Ectodermal cell (in vitro differentiated cells): ENCODE data around the gene CEACAM19. TPM values are rescaled to one million over a fixed set of nuclear protein-coding genes. Genes with fewer than 3 reads are reported as not detected.
"Not testable (repeated sequence)": the region's sequence is repeated elsewhere in the genome, so short reads cannot be mapped to it uniquely, and the experiment has no call there.

Source experiments
- H3K27ac ChIP-seq: 2 replicates; pipeline ENCODE4 v1.7.0; 2013; ENCODE audit warnings: mild to moderate bottlenecking, low read depth, low read length; ENCODE audit not compliant: insufficient read depth, poor library complexity, severe bottlenecking
- H3K27me3 ChIP-seq: 2 replicates; pipeline ENCODE4 v1.7.0; 2013; ENCODE audit warnings: mild to moderate bottlenecking, low read length; ENCODE audit not compliant: insufficient read depth, control insufficient read depth, poor library complexity, severe bottlenecking
- H3K36me3 ChIP-seq: one replicate; pipeline ENCODE4 v1.7.0; 2013; ENCODE audit warnings: low read length; ENCODE audit not compliant: control insufficient read depth, insufficient read depth
- H3K4me1 ChIP-seq: one replicate; pipeline ENCODE4 v1.7.0; 2013; ENCODE audit warnings: low read length; ENCODE audit not compliant: control insufficient read depth, insufficient read depth
- H3K4me3 ChIP-seq: 2 replicates; pipeline ENCODE4 v1.7.0; 2013; ENCODE audit warnings: low read depth, low read length, control low read depth; ENCODE audit not compliant: insufficient read depth
- H3K9me3 ChIP-seq: 2 replicates; pipeline ENCODE4 v1.7.0; 2013; ENCODE audit warnings: mild to moderate bottlenecking, low read length, moderate library complexity; ENCODE audit not compliant: control insufficient read depth
- WGBS, 2 experiments: methylation state at CpG; one replicate each; pipeline ENCODE4 v1.1.7; 2013; ENCODE audit warnings: missing lambda C conversion rate in 2 of 2; 5-methylcytosine and 5-hydroxymethylcytosine counted together
- polyA plus RNA-seq, 4 experiments: library from polyadenylated mRNA; stranded (reverse); fragments of 50-300 nt; gene quantifications; one replicate each; pipeline ENCODE4 v1.2.3, GENCODE V29; 2013

CEACAM19 gene
- 1.9 TPM for polyA plus RNA-seq (2013, experiment 1 of 4)
- 2.5 TPM for polyA plus RNA-seq (2013, experiment 2 of 4)
- 1.8 TPM for polyA plus RNA-seq (2013, experiment 3 of 4)
- 1.7 TPM for polyA plus RNA-seq (2013, experiment 4 of 4)

GRCh38 chr19:44671400-44671799 is at the start of gene CEACAM19:
TSS of gene CEACAM19 (plus strand) at chr19:44671482. CDS start at chr19:44671932, 450 bp downstream.
- Histone ChIP-seq H3K36me3 (no peaks in the 10 kb centered on the region), H3K27me3 (no peaks in the 10 kb centered on the region), H3K4me3 (no peak within 1 kb of the TSS), H3K9me3 (no peaks in the 10 kb centered on the region), H3K4me1 (no peaks in the 10 kb centered on the region), H3K27ac (no peak within 1 kb of the TSS)
- WGBS, 2 experiments: 88 to 92% methylated on average over 2 of the region's 2 CpGs

GRCh38 chr19:44623080-44623479 is 48.2 kb upstream of the CEACAM19 start:
- Histone ChIP-seq H3K36me3 (no peaks in the 10 kb centered on the region), H3K27ac (no peak overlapping the region), H3K4me3 (no peak overlapping the region), H3K27me3 (no peaks in the 10 kb centered on the region), H3K9me3 (no peaks in the 10 kb centered on the region), H3K4me1 (no peaks in the 10 kb centered on the region)
- 84 to 86% methylated on average over 5 of the region's 5 CpGs for WGBS, 2 experiments

GRCh38 chr19:44623626-44624025 is 47.7 kb upstream of the CEACAM19 start:
- H3K36me3 ChIP-seq: no peaks in the 10 kb centered on the region
- 92 to 95% methylated on average over 4 of the region's 4 CpGs for WGBS, 2 experiments
- no peak overlapping the region for H3K27ac ChIP-seq
- no peaks in the 10 kb centered on the region for H3K4me1 ChIP-seq
- H3K27me3 ChIP-seq: no peaks in the 10 kb centered on the region
- H3K4me3 ChIP-seq: no peak overlapping the region
- no peaks in the 10 kb centered on the region for H3K9me3 ChIP-seq

- no peaks in the 10 kb centered on the region for H3K36me3 ChIP-seq
- H3K4me3 ChIP-seq: no peak overlapping the region
- no peaks in the 10 kb centered on the region for H3K27me3 ChIP-seq
- no peaks in the 10 kb centered on the region for H3K9me3 ChIP-seq
- H3K4me1 ChIP-seq: no peaks in the 10 kb centered on the region
- no peak overlapping the region for H3K27ac ChIP-seq
- WGBS, 2 experiments: 91 to 93% methylated on average over 4 of the region's 4 CpGs
Observed at GRCh38 chr19:44624840-44625354, 46.4 kb upstream of the CEACAM19 start.

GRCh38 chr19:44625637-44626036 is 45.6 kb upstream of the CEACAM19 start:
- not testable (repeated sequence) for H3K4me1 ChIP-seq, H3K4me3 ChIP-seq, H3K27ac ChIP-seq, H3K9me3 ChIP-seq, H3K36me3 ChIP-seq, H3K27me3 ChIP-seq
- 93% methylated on average over 4 of the region's 4 CpGs for WGBS, 2 experiments

GRCh38 chr19:44626048-44626624 is 45.1 kb upstream of the CEACAM19 start:
- Histone ChIP-seq H3K27me3 (no peaks in the 10 kb centered on the region), H3K4me3 (no peak overlapping the region), H3K9me3 (no peaks in the 10 kb centered on the region), H3K27ac (no peak overlapping the region), H3K4me1 (no peaks in the 10 kb centered on the region), H3K36me3 (no peaks in the 10 kb centered on the region)
- 97 to 100% methylated on average over 1 of the region's 1 CpG for WGBS, 2 experiments

- H3K4me1 ChIP-seq: no peaks in the 10 kb centered on the region
- 91 to 96% methylated on average over 4 of the region's 4 CpGs for WGBS, 2 experiments
- no peaks in the 10 kb centered on the region for H3K27me3 ChIP-seq
- no peaks in the 10 kb centered on the region for H3K9me3 ChIP-seq
- H3K36me3 ChIP-seq: no peaks in the 10 kb centered on the region
- no peak overlapping the region for H3K4me3 ChIP-seq
- no peak overlapping the region for H3K27ac ChIP-seq
Observed at GRCh38 chr19:44627631-44628030, 43.7 kb upstream of the CEACAM19 start.

GRCh38 chr19:44628793-44629192 is 42.5 kb upstream of the CEACAM19 start:
- Histone ChIP-seq H3K4me3 (no peak overlapping the region), H3K36me3 (no peaks in the 10 kb centered on the region), H3K4me1 (no peaks in the 10 kb centered on the region), H3K27ac (no peak overlapping the region), H3K9me3 (no peaks in the 10 kb centered on the region), H3K27me3 (no peaks in the 10 kb centered on the region)
- 88 to 90% methylated on average over 3 of the region's 3 CpGs for WGBS, 2 experiments

GRCh38 chr19:44631611-44632010 is 39.7 kb upstream of the CEACAM19 start:
- not testable (repeated sequence) for H3K27me3 ChIP-seq, H3K4me1 ChIP-seq, H3K27ac ChIP-seq, H3K36me3 ChIP-seq, H3K9me3 ChIP-seq, H3K4me3 ChIP-seq
- WGBS, 2 experiments: 94% methylated on average over 7 to 8 of the region's 8 CpGs

- not testable (repeated sequence) for H3K27me3 ChIP-seq, H3K9me3 ChIP-seq, H3K27ac ChIP-seq, H3K4me3 ChIP-seq, H3K4me1 ChIP-seq, H3K36me3 ChIP-seq
- 73% methylated on average over 5 of the region's 5 CpGs for WGBS, 2 experiments
Observed at GRCh38 chr19:44634058-44634457, 37.2 kb upstream of the CEACAM19 start.
